Measurements from ENCODE around the gene AGAP4.
"Not testable (repeated sequence)": the region's sequence is repeated elsewhere in the genome, so short reads cannot be mapped to it uniquely, and the experiment has no call there.

AGAP4 gene

GRCh38 chr10:45787212-45787741 is 60.0 kb downstream of the AGAP4 start:
- H3K4me3 ChIP-seq; H3K9me3 ChIP-seq (replicated peaks in 1 of 11); H3K4me2 ChIP-seq; H3K27ac ChIP-seq; H3K9ac ChIP-seq; H4K20me1 ChIP-seq; H3K4me1 ChIP-seq; H3K27me3 ChIP-seq: not testable (repeated sequence)
- peaks cover 15 to 76% (median 45%) of the 10 kb centered on the region in 11 experiments; a peak in 20 of 22 replicates for H3K36me3 ChIP-seq

GRCh38 chr10:45786217-45786616 is 61.1 kb downstream of the AGAP4 start:
- H3K9me3 ChIP-seq (replicated peaks in 1 of 11); H3K4me2 ChIP-seq; H3K4me3 ChIP-seq; H3K4me1 ChIP-seq; H3K9ac ChIP-seq; H4K20me1 ChIP-seq; H3K27me3 ChIP-seq; H3K27ac ChIP-seq: not testable (repeated sequence)
- peaks cover 10 to 65% (median 37%) of the 10 kb centered on the region in 11 experiments; a peak in 20 of 22 replicates for H3K36me3 ChIP-seq
